GM10248 (cell line): ENCODE results near the gene CST5.
"Not testable (repeated sequence)": the region's sequence is repeated elsewhere in the genome, so short reads cannot be mapped to it uniquely, and the experiment has no call there.

Experiments used
- CTCF ChIA-PET: fragments of 300-600 bp; sonication (Branson Sonifier 250); formaldehyde crosslinking; extraction: SDS; loops from one replicate; lab custom pipeline; 2021; ENCODE audit warnings: antibody characterized with exemption; lab: Yijun Ruan, JAX
- POLR2A ChIA-PET: fragments of 350-650 bp; sonication (Branson Sonifier 250); formaldehyde crosslinking; extraction: SDS; loops from one replicate; lab custom pipeline; 2020; ENCODE audit warnings: antibody characterized with exemption; lab: Yijun Ruan, JAX
- DNase-seq: peaks from one replicate; pipeline ENCODE4 v3.0.0; 2012; ENCODE audit errors: extremely low spot score
- TF ChIP-seq, protein P1 (sequence below): IDR thresholded peaks from 2 replicates; pipeline ENCODE4 v1.5.1; 2012; ENCODE audit warnings: mild to moderate bottlenecking, low read depth; ENCODE audit errors: extremely low read depth, missing control alignments, control extremely low read depth

Gene CST5

DNA sequence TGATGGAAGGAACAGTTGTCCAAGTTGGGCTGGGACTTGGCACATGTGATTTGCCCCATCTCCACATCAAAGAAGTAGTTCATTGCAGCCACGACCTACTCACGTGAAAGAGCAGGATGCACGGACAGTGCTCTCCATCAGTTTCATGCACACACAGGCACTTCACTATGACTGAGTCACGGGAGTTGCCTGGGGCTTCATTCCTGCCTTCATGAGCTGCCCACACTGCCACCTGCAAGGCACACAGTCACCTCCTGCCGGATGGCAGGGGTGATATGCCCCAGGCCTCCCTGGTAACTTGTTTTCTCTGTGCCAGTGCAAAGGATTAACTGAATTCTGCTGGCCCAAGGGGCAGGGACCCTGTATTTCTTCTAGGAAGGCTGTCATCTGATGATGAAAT is 22.8 kb downstream of the CST5 start:
- POLR2A ChIA-PET: no interaction called here
- CTCF ChIA-PET: no interaction called here
- DNase-seq: no peak
- TF ChIP-seq, protein P1, sequence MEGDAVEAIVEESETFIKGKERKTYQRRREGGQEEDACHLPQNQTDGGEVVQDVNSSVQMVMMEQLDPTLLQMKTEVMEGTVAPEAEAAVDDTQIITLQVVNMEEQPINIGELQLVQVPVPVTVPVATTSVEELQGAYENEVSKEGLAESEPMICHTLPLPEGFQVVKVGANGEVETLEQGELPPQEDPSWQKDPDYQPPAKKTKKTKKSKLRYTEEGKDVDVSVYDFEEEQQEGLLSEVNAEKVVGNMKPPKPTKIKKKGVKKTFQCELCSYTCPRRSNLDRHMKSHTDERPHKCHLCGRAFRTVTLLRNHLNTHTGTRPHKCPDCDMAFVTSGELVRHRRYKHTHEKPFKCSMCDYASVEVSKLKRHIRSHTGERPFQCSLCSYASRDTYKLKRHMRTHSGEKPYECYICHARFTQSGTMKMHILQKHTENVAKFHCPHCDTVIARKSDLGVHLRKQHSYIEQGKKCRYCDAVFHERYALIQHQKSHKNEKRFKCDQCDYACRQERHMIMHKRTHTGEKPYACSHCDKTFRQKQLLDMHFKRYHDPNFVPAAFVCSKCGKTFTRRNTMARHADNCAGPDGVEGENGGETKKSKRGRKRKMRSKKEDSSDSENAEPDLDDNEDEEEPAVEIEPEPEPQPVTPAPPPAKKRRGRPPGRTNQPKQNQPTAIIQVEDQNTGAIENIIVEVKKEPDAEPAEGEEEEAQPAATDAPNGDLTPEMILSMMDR: no peak

DNA sequence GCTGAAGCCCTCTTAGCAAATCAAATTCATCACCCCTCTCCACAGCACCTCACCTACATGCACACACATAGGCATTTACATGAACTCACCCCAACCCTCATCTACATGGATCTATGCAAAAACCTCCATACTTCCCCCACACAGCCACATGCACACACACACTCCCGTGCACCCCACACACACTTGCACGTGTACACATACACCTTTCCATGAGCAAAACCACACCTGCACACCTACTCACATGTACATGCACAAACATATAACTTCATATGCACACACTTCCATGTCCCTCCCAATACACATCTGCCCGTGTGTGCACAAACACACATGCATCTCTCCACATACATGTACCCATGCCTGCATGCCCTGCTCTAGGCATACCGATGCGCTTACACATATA is 23.3 kb downstream of the CST5 start:
- CTCF ChIA-PET: no interaction called here
- DNase-seq: no peak
- POLR2A ChIA-PET: no interaction called here
- TF ChIP-seq, protein P1: no peak

DNA sequence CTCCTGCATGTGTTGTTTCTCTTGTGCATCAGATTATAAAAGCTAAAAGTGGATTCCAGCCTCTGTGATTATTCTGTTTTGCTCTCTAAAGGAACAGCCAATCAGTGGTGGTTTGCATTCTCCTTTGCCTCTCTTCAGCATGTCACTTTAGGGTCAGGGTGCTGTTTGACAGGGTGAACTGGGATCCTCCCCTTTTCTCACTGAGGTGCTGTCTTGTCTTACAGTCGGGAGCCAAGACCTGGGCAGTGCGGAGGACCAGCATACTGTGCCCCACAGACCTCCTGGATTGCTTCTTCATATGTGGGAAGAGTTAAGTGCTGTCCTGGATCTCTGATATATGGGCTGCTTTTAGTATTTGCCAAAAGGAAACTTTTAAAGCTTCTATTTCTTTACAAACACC is 37.9 kb downstream of the CST5 start:
- DNase-seq: no peak
- POLR2A ChIA-PET: no interaction called here
- TF ChIP-seq, protein P1: no peak
- CTCF ChIA-PET: no interaction called here

DNA sequence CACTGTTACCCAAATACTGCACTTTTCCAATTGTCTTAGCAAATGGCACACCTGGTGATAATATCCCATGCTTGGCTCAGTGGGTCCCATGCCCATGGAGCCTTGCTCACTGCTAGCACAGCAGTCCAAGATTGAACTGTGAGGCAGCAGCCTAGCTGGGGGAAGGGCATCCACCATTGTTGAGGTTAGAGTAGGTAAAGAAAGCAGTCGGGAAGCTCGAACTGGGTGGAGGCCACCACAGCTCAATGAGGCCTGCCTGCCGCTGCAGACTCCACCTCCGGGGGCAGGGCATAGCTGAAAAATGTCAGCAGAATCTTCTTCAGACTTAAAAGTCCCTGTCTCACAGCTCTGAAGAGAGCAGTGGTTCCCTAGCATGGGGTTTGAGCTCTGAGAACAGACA is 43.8 kb downstream of the CST5 start:
- POLR2A ChIA-PET: no interaction called here
- DNase-seq: no peak
- TF ChIP-seq, protein P1: no peak
- CTCF ChIA-PET: interaction anchor here (1.0 kb wide), 1 partner anchor 33 kb away, joined by 3 read pairs; no protein-coding TSS in a partner anchor

DNA sequence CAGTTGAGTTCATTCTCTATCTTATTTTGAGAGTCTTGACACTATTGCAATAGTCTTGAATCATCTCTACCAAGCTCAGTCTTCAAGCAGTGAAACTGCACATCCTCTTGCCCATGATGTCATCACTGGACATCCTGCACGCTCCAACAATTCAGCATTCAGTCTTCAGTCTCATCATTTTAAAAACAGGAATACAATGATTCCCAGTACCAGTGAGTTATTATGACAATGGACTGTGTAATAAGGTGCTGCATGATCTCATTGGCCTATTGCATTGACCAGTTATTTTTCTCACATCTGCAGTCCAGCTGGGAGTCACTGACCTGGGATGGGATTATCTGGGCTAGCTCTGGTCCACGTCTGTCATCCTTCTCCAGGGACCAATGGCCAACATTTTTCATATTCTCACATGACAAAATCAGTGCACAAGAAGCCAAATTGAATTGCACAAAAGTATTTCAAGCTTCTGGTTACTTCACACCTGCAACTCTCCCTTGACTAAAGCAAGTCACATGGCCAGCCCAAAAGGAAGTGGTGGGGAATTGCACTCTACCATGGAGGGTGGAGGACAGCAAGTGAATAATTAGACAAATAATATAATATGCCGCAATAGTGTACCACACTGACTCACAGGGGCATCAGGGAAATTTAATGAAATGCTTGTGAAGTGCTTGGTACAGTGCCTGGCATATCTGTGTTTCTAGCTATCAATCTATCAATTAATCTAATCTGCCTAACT is 46.6 kb downstream of the CST5 start:
- CTCF ChIA-PET: interaction anchor here (1.5 kb wide), 1 partner anchor 14 kb away, joined by 3 read pairs; no protein-coding TSS in a partner anchor
- POLR2A ChIA-PET: no interaction called here
- no peak for DNase-seq
- TF ChIP-seq, protein P1: no peak

DNA sequence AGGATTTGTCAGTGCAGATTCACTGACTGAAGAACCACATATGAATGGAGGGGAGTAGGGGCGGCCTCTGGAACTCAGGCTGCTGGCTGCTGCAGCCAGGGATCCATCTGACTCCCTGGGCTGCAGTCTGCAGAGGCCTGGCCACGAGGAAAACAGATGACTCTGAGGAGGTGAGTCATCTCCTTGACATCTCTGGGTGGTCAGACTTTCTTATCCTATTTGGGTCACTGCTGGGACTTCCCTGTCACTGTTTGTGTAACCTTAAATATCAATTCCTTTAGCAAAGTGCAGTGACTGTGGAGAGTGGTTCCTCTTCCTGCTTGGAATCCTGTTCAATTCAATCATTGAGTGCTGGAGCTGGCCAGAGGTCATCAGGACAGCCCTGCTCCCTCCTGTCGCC is 47.6 kb downstream of the CST5 start:
- CTCF ChIA-PET, DNase-seq, POLR2A ChIA-PET: not testable (repeated sequence)

DNA sequence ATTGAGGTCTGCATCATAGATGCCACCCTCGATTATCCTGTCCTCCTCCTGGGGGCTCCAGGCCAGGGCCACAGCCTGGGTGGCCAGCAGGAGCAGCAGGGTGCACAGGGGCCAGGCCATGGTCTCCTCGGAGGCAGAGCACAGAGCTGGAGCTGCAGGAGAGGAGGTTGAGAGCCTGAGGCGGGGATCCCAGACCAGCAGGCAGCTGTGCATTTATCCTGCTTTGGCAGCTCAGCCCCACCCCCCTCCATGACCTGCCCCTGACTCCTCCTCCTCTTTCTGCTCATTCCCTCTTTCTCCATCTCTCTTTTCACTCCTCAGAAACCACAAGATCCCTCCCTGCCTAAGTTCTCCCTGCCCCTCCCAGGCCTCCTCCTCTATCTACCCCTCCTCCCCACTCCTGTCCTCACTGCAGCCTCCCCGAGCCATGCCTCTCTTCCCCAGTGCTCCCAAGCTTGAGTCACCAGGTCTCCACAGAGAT is 53.0 kb downstream of the CST5 start, which contains the start of gene CST2:
TSS of gene CST2 (minus strand) at position 189 of the 481 bp plus-strand sequence. CDS start at position 120, 69 bp downstream.
- ChIA-PET CTCF (no interaction called here), POLR2A (no interaction called here)
- TF ChIP-seq, protein P1: no peak
- no peak for DNase-seq
